Astrocyte of the hippocampus (primary cell): ENCODE data around the gene GFI1B.
"Not testable (repeated sequence)": the region's sequence is repeated elsewhere in the genome, so short reads cannot be mapped to it uniquely, and the experiment has no call there.

ENCODE experiments used
- DNase-seq: peaks from one replicate; pipeline ENCODE4 v3.0.0; 2011; ENCODE audit warnings: low read depth, low spot score

GFI1B gene

DNA sequence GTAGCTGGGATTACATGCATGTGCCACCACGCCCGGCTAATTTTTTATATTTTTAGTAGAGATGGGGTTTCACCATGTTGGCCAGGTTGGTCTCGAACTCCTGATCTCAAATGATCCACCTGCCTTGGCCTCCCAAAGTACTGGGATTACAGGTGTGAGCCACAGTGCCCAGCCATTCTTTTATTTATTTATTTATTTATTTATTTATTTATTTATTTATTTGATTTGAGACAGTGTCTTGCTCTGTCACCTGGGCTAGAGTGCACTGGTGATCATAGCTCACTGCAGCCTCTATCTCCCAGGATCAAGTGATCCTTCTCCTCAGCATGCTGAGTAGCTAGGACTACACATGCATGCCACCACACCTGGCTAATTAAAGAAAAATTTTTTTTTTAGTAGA, 10.6 kb upstream of the GFI1B start:
- not testable (repeated sequence) for DNase-seq

DNA sequence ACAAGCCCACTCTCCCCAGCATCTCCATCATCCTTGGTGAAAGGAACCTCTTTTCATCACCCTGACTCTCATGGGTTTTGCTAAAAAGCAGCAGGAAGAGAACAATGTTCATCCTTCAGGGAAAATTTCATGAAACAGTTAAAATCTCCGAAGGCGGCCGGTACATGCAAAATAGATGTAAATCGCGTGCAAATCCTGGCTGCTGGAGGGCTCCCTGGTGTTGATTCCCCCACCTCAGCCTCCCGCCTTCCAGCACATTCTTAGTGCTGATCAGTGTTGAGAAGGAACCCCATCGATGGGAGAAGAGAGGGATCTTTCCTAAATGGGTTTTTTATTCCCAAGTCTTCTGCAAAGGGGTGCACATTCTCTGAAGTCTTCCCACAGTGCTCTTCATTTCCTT, 8.7 kb upstream of the GFI1B start:
- no peak for DNase-seq

DNA sequence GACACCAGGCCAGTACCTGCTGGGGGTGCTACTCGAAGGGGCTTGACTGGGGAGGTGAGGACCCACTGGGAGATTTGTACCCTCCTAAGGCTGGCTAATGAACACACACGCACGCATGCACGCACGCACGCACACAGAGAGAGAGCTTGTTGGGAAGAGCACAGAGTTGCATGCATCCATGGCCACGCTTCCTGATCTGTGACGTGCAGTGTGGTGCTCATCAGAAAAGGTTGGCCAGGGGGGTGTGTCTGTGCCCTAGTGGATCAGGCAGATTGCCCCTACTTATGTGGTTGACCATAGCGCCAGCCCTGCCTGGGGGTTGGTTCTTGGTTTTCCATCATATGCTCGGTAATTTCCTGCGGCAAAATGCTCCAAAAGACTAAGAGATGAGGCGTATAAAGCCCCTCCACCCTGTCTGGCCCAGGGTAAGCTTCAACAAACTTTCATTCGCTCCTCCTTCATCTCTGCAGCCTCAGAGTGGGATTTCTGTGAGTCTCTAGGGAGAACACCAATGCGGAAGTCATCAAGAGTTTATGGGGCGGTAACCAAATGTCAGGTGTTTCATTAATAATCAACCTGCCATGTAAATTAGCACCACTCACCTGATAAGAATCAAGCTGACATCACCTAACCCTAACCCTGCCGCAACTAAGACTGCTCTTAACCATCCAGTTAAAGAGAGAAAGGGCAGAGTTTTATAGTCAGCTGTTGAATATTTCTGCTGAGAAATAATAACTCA, 8.0 kb upstream of the GFI1B start:
- no peak for DNase-seq

DNA sequence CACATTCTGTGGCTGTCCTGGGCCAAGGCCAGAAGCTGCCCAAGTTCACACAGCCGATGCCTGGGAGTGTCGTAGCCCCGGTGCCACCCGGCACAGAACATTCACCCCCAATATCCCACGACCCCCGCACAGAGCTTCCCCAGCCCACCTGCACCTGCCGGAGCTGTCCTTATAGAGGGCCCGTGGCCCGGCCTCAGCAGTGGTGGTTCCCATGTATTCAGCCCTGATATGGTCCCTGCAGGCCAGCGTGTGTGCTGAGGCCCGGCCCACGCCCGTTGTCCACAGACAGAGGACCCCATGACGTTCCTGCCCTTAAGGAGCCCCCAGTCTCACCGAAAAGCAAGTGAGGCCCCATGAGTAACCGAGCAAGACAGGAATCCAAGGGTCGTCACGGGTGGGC, 5.3 kb upstream of the GFI1B start:
- DNase-seq = no peak

DNA sequence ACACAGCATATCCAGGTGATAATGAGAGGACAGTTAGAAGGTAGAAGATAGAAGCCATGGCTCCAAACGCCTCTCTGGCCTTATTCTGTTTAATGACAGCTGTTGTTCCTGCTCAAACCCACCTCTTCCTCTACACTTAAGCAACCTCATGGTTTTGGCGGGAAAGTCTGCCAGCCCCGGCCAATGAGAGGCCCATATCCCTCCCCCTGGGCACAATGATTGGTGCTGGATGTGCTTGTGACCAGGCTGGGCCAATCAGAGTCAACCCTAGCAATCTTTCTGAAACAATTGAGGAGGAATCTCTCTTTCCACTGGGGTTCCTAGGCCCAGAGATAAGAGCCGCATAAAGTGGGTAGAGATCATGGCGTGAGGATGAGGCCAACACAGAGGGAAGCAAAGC, 4.8 kb upstream of the GFI1B start:
- DNase-seq = no peak

DNA sequence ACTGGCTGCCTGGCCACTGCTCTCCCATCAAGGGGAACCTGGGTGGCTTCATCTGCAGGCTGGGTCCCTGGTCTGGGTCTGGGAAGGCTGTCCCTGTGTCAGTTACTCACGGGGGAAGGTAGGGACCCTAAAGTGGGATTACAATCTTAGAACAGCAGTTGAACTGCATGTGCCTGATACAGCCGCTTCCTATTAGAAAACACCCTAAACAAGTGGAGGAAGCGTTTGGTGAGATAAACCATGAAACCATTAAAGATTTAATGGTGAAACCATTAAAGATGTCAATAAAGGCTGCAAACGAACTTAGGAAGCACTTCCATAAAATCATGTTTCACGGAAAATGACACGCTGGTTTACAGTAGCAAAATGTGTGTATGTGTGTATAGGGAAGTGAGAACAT, 2.5 kb upstream of the GFI1B start:
- no peak for DNase-seq

DNA sequence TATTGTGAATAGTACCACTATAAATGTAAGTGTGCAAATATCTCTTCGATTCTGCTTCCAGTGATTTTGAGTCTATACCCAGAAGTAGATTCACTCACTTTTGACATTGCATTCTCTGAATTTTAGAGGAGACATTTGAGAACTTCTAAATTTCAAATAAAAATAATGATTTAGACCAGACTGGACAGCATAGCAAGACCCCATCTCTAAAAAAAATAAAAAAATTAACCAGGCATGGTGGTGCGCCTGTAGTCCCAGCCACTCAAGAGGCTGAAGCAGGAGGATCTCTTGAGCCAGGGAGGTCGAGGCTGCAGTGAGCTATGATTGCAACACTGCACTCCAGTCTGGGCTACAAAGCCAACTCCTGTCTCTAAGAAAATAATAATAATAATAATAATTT, 1.9 kb upstream of the GFI1B start:
- DNase-seq = no peak

DNA sequence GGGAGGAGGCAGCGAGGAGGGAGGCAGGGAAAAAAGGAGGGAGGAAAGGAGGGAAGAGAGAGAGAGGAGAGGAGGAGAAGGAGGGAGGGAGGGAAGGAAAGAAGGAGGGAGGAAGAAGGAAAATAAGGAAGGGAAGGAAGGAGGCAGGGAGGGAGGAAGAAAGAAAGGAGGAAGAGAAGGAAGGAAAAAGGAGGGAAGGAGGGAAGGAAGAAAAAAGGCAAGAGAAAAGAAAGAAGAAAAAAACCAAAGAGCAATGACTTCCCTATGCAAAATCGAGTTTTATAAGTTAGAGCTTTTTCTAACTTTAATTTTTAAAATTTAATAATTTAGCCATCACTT, 413 bp upstream of the GFI1B start:
- no peak for DNase-seq

DNA sequence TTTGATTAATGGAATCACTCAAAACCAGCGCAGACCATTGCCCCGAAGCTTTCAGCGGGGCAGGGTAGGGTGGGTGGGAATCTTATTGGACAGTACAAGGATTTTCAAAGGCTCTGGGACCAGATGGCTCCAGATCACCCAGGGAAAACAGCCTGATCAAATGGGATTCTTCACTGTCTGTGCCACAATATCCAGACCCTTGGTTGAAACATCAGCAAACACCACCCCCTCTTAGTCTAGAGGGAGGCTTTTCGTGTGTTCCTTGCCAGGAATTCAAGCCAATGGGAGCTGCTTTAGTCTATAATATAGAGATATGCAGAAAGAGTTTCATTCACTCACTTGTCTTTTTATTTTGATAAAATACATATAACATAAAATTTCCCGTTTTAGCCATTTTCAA, 1.7 kb downstream of the GFI1B start:
- no peak for DNase-seq

DNA sequence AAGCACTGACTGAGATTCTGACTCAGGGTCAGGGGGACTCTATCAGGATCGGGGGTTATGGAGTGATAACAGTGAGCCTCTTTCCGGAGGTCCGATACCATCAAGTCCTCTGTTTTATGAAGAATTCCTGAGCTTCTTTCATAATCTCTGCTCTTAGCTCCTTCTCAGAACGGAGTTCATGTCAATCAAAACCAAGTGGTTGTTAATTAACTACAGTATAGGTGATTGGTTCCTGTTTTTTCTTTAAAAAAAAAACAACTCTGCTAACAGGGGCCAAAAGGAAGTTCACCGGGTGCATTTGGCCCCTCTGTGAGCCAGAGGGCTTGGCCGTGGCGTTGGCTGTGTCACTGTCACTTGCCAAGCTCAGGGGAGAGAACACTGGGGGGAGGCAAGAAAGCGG, 4.0 kb downstream of the GFI1B start:
- DNase-seq = no peak

DNA sequence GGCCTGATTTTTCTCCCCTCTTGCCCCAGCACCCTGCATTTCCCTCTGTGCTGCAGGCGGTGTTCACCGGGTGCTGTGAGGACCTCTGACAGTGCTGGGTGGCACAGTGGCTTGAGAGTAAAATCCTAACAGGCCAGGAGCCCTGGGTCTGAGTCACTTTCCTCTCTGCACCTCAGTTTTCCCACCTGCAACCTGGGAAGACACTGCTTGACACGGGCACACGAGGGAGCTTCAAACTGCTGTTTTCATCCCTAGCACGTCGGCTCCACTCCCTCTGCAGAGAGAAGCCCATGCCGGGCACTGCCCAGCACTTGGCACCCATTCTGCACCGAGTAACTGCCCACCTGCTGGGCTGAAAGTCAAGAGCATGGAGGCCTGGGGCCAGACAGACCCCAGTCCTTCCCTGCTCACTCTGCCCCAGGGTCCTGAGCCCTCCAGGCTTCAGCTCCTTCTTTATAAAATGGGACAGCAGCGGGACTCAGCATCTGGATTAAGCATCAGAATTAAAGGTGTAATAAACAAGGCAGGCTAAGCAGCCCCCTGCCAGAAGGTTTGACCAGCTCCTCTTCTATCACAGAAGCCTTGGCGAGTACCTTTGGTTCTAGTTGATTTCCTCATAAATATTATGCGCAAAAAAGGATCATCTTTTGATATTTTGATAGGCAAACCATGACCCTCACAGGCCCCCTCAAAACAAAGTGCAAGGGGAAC, 5.2 kb downstream of the GFI1B start:
- no peak for DNase-seq

DNA sequence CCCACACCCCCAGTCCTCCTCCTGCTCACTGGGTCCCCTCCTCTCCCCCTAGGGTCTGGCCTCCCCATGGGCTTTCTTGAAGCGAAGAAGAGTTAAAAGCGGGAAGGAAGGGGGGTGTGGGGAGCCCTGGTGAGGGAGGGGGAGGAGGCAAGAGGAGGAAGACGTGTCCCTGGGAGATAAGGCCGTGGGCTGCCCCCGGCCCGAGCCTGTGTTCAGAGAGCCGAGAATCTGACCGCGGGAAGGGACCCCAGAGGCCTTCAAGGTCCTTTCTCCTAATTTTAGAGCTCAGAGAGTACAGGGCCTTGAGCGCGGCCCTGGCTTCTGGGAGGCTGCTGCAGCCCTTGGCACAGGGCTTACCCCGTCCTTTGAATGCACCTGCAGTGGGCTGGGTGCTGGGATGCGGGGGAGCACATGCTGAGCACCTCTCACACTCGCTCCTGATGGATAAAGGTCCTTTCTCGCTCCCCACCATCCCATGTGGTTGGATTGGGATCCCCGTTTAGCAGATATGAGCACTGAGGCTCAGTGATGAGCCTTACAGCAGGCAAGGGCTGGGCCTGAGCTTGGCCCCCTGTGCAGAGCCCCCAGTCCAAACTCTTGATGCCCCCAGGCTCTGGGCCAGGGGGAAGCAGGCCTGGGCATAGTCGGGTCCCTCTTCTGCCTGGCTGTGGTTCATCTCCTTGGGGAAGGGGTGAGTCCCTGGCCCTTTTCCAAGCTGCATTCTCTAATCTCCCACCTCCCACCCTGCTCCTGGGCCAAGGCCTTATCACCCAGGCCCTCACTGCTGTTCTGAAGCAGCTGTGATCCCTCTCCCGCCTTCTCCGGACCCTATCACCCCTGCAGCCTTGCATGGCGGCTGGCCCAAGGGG, 5.9 kb downstream of the GFI1B start:
- no peak for DNase-seq

DNA sequence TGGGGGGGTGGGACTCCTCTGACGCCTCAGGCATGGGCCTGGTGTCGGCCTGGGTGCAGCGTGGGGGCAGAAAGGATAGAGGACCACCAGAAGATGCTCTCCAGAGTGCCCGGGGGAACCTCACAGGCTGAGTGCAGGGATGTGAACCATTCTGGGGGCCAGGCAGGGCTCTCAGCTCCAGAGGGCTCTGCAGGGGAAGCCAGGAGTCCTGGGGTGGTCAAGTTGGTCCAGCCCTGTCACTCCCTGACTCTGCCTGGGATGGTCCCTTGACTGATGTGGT, 6.5 kb downstream of the GFI1B start:
- no peak for DNase-seq

DNA sequence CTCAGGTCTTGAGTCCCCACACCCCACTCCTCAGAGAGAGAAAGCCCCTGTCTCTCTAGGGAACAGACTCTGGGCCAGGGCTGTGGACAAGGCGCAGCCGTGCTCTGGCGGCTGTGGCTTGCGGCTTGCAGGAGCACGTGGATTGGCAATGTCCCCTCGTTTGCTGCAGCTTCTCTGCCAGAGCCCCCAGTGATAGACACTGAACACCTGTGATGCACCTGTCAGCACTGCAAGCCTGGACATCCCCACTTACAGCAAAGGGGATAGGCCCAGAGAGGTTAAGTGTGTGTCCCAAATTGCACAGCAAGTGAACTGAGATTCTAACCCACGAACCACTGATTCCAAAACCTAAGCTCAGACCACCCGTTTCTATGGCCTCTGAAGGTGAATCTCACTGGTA, 7.0 kb downstream of the GFI1B start:
- DNase-seq = no peak

DNA sequence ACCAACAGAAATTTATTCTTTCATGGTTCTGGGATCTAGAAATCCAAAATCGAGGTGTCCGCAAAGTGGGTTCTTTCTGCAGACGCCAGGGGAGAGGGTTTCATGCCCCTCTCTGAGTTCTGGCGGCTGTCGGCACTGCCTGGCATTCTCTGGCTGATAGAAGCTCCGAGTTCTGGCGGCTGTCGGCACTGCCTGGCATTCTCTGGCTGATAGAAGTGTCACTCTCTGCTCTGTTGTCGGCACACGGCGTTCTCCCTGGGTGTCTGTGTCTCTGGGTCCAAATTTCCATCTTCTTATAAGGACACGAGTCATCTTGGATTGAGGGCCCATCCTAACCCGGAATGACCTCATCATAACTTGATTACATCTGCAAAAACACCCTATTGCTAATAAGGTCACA, 7.6 kb downstream of the GFI1B start:
- no peak for DNase-seq

DNA sequence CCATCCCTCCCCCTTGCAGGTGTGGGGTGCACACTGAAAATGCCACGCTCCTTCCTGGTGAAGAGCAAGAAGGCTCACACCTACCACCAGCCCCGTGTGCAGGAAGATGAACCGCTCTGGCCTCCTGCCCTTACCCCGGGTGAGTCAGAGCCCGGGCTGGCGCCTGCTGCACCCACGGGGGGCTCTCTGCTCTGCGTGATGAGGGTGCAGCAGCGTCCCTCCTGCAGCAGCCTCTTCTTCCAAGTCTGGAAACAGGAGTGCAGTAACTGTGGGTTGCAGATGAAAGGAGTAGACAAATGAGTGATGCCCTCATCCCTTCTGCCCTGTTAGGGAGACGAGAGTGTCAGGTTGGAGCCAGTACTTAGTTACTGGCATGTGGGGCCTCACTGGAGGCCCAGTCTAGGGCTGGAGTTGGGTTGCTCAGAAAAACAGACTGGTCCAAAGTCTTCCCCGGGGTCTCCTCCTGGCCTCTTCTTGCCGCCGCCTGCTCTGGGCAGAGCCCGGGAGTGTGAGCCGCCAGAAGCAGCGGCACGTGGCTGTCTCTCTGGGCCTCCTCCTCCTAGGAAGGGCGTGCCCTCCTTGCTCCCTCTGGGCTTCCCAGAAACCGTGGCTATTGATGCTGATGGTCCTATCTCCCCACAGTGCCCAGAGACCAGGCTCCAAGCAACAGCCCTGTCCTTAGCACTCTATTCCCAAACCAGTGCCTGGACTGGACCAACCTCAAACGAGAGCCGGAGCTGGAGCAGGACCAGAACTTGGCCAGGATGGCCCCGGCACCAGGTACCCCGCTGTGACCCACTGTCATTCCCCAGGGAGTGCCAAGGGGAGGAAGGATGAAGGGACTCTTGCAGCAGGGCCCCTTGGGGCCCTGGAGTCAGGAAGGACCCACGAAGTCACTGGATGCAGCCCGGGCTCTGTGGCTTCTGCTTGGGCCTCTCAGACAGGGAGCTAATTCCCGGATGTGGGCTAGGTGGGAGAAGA, 8.4 kb downstream of the GFI1B start:
- no peak for DNase-seq

DNA sequence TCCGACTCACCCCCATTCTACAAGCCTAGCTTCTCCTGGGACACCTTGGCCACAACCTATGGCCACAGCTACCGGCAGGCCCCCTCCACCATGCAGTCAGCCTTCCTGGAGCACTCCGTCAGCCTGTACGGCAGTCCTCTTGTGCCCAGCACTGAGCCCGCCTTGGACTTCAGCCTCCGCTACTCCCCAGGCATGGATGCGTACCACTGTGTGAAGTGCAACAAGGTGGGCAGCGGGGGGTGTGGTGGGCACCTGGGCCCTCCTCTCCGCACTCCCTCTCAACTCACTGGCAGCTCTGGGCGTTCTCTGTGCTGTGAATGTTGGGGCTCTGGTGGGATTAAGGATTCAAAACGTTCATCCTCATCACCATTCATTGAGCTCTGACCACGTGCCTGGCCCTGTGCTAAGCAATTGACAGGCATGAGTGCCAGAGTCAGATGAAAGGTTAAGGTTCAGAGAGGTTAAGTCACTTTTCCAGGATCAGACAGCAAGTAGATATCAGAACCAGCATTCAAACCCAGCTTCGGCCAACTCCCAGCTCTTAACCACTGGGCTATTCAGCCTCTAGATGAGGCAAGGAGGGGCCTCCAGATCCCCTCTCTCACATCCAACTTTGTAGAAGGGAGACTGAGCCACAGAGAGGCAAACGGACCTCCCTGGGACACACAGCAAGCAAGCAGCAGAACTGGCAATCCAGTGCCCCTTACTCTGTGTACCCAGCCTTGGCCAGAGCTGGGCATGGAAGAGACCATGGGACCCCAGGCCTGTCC, 9.9 kb downstream of the GFI1B start:
- DNase-seq = no peak

DNA sequence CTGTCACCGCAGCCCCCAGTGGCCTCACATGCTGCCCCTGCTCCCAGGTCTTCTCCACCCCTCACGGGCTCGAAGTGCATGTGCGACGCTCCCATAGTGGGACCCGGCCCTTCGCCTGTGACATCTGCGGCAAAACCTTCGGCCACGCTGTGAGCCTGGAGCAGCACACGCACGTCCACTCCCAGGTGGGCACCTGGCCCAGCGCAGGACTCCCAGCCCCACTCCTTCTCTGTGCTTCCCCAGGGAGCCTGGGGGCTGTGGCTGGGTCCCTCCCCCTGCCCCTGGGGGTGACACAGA, 10.5 kb downstream of the GFI1B start:
- no peak for DNase-seq

DNA sequence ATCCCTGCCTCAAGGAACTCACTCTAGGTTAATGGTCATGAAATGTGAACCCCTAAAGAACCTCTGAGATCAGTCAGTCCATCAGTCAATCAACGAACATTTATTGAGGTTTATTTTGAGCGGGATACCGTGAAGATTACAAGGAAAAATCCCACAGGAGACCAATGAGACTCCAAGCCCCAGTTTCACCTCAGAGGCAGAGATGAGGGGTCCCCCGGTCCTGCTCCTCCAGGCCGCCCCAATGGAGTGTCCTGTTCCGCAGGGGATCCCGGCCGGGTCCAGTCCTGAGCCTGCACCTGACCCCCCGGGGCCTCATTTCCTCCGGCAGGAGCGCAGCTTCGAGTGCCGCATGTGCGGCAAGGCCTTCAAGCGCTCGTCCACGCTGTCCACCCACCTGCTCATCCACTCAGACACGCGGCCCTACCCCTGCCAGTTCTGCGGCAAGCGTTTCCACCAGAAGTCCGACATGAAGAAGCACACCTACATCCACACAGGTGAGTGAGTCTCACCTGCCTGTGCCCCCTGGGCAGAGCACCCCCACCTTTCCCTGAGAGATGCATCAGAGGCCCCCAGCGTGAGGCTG, 11.0 kb downstream of the GFI1B start:
- DNase-seq = no peak

DNA sequence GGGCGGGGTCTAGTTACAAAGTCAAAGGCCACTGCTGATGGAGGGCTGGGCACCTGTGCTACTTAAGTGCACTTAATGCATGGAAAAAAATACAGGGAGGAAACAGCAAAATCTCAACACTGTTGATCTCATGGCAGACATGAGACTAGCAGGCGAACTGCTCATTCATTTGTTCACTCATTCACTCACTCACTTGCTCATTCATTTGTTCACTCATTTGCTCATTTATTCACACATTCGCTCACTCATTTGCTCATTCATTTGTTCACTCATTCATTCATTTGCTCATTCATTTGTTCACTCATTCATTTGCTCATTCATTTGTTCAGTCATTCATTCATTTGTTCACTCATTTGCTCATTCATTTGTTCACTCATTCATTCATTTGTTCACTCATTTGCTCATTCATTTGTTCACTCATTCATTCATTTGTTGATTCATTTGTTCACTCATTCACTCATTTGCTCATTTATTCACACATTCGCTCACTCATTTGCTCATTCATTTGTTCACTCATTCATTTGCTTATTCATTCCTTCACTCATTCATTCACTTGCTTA, 11.6 kb downstream of the GFI1B start:
- not testable (repeated sequence) for DNase-seq

DNA sequence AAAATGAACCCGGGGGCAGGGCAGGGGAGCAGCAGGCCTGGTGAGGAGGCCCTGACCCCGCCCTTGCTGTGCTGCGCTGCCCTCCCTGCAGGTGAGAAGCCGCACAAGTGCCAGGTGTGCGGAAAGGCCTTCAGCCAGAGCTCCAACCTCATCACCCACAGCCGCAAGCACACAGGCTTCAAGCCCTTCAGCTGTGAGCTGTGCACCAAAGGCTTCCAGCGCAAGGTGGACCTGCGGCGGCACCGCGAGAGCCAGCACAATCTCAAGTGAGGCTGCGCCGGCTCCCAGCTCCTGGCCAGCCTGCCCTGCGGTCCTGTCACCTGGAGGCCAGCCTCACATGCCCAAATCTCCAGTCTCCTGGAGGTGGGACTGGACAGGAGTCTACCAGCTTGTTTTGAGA, 12.3 kb downstream of the GFI1B start:
- DNase-seq = no peak
